Mucosa of gallbladder (tissue), 1 donor: Measurements from ENCODE around the gene SIPA1. TPM values are rescaled to one million over a fixed set of nuclear protein-coding genes. Genes with fewer than 3 reads are reported as not detected.
"Not testable (repeated sequence)": the region's sequence is repeated elsewhere in the genome, so short reads cannot be mapped to it uniquely, and the experiment has no call there.

ENCODE experiments used
- DNase-seq: peaks from one replicate; pipeline ENCODE4 v3.0.0-alpha.2; 2020; ENCODE audit warnings: low spot score
- total RNA-seq: library from RNA; stranded (reverse); gene quantifications from one replicate; pipeline ENCODE4 v1.2.1, GENCODE V29; 2021
- donor health status: DM: no; HTN: no; CAD: no.

SIPA1 gene
- total RNA-seq, 1 donor from 2014 or later = 74.7 TPM

DNA sequence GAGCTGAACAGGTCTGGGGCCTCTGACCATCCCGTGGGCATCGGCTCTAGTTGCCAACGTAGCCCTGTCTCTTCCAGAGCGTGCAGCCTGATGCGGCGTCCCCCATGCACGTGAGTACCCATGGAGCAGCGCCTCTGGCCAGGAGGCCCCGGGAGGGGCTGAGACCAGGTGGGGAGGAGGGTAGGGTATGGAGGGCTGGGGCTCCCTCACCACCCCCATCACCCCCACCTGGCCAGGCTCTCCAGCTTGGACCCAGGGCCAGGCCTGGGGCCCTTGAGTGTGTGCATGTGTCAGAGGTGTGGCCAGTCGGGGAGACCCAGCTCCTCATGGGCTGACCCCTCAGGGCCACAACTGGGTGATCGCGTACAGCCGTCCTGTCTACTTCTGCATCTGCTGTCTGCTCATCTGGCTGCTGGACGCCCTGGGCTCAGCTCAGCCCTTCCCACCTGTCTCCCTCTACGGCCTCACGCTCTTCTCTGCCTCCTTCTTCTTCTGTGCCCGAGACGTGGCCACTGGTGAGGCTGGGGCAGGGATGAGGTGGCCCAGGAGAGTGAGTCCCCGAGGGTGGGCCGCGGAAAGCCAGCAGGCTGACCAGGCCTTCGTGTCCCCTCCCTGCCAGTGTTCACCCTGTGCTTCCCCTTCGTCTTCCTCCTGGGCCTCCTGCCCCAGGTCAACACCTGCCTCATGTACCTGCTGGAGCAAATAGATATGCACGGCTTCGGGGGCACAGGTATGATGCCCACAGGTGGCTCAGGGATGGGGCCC lies 13.9 kb upstream of the SIPA1 start:
- no peak for DNase-seq

- DNase-seq = no peak
Observed at GRCh38 chr11:65624931-65625627, 12.8 kb upstream of the SIPA1 start.

- peak; percentile 50 for DNase-seq
Observed at GRCh38 chr11:65625628-65626342, 12.1 kb upstream of the SIPA1 start.

DNA sequence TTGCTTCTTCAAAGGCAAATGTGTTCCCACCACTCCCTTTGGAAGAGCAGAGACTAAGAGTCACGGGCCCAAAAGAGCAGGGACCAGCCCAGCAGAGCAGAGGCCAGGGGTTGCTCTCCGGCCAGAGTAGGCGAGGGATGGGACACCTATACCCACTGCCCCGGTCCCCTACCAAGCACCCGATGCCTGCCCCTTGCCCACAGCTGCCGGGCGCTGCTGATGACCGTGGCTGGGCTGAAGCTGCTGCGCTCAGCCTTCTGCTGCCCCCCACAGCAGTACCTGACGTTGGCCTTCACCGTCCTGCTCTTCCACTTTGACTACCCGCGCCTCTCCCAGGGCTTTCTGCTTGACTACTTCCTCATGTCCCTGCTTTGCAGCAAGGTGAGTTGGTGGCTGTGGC lies 10.7 kb upstream of the SIPA1 start:
- DNase-seq = no peak

DNA sequence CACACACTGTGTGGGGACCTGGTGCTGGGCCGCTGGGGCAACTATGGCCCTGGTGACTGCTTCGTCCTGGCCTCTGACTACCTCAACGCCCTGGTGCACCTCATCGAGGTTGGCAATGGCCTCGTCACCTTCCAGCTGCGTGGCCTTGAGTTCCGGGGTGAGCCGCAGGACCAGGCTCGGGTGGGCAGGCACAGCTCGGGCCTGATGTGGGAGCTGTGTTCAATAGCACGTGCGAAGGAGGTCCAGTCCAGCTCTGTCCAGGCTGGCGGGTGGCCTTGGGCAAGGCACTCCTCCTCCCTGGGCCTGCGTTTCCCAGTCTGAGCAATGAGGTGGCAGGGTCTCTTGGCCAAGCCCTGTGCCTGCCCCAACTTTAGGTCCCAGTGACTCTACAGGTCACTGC lies 8.3 kb upstream of the SIPA1 start:
- DNase-seq = no peak

DNA sequence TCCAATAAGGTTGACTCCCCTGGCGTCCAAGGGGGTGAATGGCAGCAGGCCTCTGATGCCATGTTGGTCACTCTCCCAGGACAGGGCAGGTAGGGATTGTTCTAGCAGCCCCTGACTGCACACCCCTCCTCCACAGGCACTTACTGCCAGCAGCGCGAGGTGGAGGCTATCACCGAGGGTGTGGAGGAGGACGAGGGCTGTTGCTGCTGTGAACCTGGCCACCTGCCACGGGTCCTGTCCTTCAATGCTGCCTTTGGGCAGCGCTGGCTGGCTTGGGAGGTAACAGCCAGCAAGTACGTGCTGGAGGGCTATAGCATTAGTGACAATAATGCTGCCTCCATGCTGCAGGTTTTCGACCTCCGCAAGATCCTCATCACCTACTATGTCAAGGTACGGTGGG lies 7.7 kb upstream of the SIPA1 start:
- DNase-seq = no peak

- no peak for DNase-seq
Observed at GRCh38 chr11:65633390-65634108, 4.4 kb upstream of the SIPA1 start.

GRCh38 chr11:65634109-65634436 lies 3.8 kb upstream of the SIPA1 start:
- no peak for DNase-seq

DNA sequence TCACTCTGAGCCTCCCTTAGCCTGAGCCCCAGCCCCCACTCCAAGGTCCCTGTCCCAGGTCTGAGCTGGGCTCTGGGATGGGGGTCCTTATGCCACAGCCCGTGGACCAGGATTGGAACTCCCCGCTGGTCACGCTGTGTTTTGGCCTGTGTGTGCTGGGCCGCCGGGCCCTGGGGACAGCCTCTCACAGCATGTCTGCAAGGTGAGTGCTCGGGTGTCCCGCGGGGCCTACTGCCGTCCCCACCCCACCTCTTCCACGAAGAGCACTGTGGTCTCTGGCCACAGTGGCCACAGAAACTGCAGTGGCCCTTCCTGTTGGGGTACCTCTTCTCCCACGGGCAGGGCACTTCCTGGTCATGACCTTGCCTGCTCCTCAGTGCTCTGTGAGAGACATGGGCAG lies 3.5 kb upstream of the SIPA1 start:
- no peak for DNase-seq

DNA sequence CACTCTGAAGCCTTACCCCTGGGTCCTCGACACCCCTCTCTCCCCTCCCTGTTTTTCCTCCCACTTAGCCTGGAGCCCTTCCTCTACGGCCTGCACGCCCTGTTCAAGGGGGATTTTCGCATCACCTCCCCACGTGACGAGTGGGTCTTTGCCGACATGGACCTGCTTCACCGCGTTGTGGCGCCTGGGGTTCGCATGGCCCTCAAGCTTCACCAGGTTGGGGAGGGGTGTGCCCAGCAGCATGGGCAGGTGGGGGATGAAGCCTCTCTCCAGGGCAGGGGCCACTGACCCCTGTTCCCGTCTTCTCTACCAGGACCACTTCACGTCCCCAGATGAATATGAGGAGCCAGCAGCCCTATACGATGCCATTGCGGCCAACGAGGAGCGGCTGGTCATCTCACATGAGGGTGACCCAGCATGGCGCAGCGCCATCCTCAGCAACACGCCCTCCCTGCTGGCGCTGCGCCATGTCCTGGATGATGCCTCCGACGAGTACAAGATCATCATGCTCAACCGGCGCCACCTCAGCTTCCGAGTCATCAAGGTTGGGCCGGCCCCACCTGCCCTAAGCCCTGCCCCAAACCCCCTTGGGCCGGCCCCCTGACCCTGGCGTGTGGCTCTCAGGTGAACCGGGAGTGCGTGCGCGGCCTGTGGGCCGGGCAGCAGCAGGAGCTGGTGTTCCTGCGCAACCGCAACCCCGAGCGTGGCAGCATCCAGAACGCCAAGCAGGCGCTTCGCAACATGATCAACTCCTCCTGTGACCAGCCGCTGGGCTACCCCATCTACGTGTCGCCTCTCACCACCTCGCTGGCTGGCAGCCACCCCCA lies 2.8 kb upstream of the SIPA1 start:
- no peak for DNase-seq

DNA sequence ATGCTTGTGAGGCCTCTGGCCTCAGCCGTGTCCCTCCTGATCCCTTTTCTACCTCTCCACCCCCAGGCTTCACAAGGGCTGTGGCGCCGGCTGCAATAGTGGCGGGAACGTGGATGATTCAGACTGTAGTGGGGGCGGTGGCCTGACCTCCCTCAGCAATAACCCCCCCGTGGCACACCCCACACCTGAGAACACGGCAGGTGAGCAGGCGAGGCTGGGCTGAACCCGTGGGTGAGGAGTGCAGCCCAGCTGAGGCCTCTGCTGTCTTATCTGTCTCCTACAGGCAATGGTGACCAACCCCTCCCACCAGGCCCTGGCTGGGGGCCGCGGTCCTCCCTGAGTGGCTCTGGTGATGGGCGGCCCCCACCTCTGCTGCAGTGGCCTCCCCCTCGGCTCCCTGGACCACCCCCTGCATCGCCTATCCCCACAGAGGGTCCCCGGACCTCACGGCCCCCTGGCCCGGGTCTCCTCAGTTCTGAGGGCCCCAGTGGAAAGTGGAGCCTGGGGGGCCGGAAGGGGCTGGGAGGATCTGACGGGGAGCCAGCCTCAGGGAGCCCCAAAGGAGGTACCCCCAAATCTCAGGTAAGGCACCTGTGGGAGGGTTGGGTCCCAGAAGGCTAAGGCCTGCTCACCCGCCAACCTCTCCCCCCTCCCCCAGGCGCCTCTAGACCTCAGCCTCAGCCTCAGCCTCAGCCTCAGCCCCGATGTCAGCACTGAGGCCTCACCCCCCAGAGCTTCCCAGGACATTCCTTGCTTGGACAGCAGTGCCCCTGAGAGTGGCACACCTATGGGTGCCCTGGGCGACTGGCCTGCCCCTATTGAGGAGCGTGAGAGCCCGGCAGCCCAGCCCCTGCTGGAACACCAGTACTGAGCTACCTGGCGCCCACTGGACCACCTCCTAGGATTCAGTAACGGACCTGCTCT lies 1.5 kb upstream of the SIPA1 start:
- DNase-seq = no peak

DNA sequence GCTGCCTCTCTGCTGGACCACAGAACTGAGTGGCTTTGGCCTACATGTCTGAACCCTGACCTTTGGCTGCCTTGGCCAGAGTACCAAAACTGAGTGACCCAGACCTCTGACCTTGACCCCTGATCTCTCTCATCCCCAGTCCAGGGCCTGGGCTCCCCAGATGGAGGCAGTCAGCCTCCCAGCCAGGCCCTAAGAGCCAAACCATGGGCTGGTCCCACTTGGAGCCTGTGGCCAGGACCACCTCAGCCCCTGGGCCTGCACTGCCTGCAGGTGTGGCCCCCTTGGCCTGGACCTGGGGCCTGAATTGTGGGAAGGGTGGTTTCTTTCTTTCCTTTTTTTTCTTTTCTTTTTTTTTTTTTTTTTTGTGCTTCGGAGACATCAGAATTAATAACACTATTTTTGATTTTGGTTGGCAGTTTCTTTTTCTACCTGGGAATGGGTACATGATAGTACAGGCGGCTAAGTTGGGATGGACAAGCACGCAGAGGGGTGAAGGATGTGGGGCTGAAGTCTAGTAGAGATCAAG lies 806 bp upstream of the SIPA1 start:
- DNase-seq = no peak

GRCh38 chr11:65639228-65639597 lies 1.3 kb downstream of the SIPA1 start:
- not testable (repeated sequence) for DNase-seq

- peak; percentile 42 for DNase-seq
Observed at GRCh38 chr11:65639623-65640482, 2.0 kb downstream of the SIPA1 start.

GRCh38 chr11:65640483-65641296 lies 2.8 kb downstream of the SIPA1 start:
- DNase-seq = peak; percentile 61

GRCh38 chr11:65641297-65642013 lies 3.6 kb downstream of the SIPA1 start:
- DNase-seq = no peak

DNA sequence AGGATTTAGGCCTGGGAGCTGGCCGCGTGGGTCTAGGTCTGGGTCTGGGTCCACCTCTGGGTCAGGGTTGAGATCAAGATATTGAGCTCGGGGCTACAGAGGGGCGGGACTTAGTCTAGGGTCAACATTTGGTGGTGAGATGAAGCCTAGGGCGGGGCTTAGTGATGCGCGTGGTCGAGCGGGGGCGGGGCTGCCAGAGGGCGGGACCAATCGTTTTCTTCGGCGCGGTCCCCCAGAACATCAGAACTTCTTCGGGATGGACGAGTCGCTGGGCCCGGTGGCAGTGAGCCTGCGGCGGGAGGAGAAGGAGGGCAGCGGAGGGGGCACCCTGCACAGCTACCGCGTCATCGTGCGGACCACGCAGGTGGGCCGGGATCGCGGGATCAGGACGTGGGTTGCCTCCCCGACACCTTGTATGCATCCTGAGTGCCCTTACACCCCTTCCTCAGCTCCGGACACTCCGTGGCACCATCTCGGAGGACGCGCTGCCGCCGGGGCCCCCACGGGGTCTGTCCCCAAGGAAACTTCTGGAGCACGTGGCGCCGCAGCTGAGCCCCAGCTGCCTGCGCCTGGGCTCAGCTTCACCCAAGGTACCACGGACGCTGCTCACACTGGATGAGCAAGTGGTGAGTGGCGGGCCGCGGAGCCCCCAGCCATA lies 4.2 kb downstream of the SIPA1 start:
- no peak for DNase-seq
